GM19395 (cell line): ENCODE measurements around the gene TTC32.

Experiments
- ATAC-seq: cut with Tn5 transposase; IDR thresholded peaks from one replicate; pipeline ENCODE4 v1.9.1; 2021; ENCODE audit warnings: mild to moderate bottlenecking, moderate library complexity; ENCODE audit not compliant: unreplicated experiment

TTC32 gene

DNA sequence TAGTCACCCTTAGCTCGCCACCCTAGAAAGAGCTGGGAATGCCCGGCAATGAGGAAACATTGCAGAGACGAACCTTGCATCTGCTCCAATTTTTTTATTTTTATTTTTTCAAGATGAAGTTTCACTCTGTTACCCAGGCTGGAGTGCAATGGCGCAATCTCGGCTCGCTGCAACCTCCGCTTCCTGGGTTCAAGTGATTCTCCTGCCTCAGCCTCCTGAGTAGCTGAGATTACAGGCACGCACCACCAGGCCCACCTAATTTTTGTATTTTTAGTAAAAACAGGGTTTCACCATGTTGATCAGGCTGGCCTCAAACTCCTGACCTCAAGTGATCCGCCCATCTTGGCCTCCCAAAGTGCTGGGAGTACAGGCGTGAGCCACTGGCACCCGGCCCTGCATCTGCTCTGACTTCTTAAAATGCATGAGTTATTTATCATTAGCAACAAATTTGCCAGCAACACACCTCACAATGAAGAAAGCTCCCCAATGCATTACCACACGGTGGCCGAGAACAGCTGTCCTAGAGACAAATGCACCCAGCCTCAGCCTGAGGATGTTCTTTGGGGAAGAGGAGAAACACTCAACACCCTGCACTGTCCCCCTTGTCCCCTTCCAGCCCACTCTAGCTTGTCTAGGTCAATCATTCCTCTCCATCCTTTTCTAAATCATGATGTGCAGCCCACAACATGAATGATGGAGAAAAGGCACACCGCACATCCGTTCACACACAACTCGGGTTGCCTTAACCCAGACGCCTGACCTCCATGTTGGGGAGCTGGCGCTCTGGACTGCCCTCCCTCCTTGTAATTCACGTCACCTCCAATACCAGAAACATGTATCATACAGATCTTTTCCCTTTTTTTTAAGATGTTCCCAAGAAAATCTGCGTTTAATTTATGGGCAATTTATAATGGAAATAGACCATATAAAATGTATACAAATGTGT lies 46.9 kb downstream of the TTC32 start:
- no peak for ATAC-seq

DNA sequence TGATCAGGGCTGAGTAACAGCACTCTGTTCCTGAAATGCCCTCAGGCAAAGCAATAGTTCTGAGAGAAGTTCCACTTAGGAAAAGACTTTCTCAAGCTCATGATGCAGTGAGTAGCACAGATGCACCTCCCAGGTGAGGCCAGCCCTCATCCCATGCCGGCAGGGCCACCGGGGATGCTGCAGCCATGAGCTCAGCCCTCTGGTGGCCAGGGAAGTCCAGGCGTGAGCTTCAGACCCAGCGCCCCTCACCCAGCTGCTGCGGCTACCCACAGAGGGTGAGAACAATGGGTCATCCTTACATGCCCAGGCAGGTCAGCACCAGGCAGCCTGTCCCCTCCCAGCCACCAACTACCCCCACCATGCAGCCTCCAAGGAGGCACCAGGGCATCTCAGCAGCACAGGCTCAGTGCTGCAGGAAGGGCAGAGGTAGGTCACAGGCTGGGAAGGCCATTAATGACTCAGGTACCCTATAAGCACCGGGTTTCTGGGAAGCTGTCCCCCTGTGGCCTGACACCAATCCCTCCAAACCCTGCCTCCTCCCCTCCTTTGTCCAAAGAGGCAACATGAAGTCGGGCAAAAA lies 50.6 kb downstream of the TTC32 start:
- ATAC-seq: no peak

DNA sequence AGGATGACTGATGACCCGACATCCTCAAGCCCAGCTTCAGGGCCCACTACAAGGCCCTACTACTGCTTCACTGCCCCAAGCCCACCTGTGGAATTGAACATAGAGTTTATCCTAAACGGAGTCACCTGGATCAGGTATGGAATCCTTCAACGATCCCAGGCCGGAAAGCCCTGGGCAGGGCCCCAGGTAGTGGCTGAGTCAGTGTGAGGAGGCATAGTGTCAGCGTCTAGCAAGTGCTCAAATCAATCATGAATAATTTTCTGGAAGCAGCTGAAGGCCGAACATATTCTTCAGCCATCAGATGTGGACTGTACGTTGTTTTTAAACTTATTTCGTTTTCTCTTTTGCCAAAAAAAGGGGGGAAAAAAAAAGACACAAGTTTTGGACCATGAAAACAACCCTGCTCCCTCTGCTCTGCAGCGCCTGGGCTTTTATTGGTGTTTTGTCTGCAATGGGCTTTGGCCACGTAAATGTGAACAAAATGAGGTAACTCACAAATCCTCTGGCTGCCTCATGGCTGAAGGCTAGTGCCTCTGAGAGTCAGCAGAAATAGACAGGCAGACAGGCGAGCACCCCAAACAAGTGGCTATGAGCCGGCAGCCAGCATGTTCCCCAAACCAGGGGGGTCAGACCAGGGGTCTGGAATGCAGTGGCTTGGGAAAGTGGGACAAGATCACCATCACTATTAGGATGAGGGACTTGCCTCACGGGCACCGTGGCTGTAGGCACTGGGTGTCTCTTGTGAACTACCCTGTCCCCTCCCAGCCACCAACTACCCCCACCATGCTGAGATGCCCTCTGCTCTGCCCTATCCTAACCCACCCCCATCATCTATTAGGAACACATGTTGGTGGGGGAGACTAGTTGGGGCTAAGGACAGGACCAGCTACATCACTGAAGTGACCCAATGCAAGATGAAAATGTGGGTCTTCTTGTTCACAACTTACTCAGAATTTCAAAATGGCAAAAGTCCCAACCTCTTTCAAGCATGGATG lies 51.4 kb downstream of the TTC32 start:
- no peak for ATAC-seq

DNA sequence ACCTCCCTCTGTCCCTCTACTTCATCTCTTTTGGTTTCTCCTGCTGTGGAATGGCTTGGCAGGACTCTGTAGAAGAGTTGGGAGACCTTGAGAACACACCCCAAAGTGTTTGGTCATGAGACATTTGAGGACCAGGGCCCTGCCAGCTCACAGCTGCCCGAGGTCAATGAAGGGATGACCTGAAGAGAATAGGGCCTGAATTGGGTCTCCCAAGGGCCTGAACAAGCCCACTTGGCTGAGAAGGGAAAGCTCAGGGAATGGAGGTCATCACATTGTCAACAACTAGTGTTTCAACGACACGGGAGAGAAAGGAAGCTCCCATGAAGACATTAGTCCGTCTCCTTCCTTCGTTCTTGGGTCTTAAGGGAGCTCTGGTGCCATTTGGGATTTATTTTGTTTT lies 52.8 kb downstream of the TTC32 start:
- ATAC-seq: no peak

DNA sequence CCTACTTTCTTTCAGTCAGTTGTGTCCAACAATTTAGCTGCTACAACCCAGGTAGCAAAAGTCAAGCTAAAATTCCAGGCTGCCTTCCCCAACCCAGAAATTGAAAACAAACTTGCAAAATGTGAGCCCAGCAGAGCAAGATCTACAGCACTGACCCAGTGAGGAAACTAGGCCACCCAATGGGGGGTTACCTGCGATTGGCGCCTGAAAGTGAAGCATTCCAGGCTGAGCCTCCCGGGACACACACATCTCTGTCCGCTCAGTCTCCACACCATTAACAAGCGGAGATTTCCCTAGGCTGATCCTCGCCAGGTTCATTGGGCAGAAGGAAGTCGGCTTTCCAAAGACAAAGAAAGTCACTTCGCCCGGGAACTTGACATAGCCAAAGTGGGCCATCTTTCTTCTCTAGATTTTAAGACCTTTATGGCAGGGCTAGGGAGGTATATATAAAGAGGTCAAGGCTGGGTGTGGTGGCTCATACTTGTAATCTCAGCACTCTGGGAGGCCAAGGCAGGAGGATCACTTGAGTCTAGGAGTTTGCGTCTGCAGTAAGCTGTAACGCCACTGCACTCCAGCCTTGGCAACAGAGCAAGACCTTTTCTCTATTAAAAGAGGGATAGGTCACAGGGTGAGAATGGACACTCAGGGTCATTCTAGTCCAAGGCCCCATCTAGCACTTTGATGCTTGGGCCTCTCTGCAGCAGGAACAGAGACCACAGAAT lies 53.6 kb downstream of the TTC32 start:
- ATAC-seq: no peak

DNA sequence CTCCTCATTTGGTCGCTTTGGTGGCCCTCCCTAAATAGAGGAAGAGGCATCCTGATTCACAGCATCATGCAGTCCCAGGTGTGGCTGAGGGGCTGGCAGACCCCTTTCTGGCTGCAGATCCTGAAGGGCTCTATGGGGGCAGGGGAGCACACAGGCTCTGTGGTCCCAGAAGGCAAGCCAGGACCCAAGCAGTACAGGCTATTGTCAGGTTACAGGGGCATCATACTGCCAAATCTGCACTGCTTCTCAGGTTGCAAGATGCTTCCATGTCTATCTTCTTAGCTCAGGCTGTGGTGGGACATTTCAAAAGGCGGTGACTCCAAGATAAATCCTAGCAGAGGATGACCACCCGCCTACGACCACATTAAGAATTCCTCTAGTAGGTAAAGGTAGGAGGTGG lies 54.3 kb downstream of the TTC32 start:
- no peak for ATAC-seq
